B cell (primary cell): ENCODE data around the gene SMKR1. TPM values are rescaled to one million over a fixed set of nuclear protein-coding genes. Genes with fewer than 3 reads are reported as not detected.

Experiments used
- ATAC-seq: fragments of 200-7000 bp; cut with Tn5 transposase; one replicate; pipeline ENCODE4 v1.10.0; 2021; ENCODE audit warnings: low read depth, mild to moderate bottlenecking, moderate number of reproducible peaks, moderate library complexity
- CTCF ChIA-PET: fragments of 350-600 bp; sonication (Branson Sonifier 250); formaldehyde crosslinking; loops from one replicate; lab custom pipeline; 2021; ENCODE audit warnings: antibody characterized with exemption, inconsistent platforms; lab: Charles Lee
- POLR2A ChIA-PET: fragments of 350-600 bp; sonication (Branson Sonifier 250); formaldehyde crosslinking; loops from one replicate; lab custom pipeline; 2021; ENCODE audit warnings: antibody characterized with exemption; lab: Charles Lee
- DNase-seq: peaks from one replicate; pipeline ENCODE4 v3.0.0; 2013
- H2AFZ ChIP-seq: 2 replicates; pipeline ENCODE4 v1.6.1; 2012; ENCODE audit warnings: mild to moderate bottlenecking, low read depth, low read length; ENCODE audit not compliant: insufficient read depth, poor library complexity, severe bottlenecking
- H3K27ac ChIP-seq, 2 donors: 1 replicate in 1 of 2; 2 replicates in 1 of 2; pipeline ENCODE4 v1.5.1; 2012 to 2013; ENCODE audit warnings: low read length in 2 of 2, mild to moderate bottlenecking in 2 of 2, moderate library complexity in 1 of 2
- H3K27me3 ChIP-seq, 4 experiments: fragments of 200-600 bp in 1 of 4; sonication (generic) in 1 of 4; replicated peaks in 1 of 4; 1 replicate in 2 of 4; 2 replicates in 2 of 4; pipeline versions ENCODE4 v1.6.1 to v1.7.0; 2013 to 2016; ENCODE audit warnings: low read length in 3 of 4, mild to moderate bottlenecking in 2 of 4, mixed read lengths in 1 of 4, moderate library complexity in 1 of 4; ENCODE audit not compliant: insufficient read depth in 4 of 4, control insufficient read depth in 3 of 4; ENCODE audit errors: control extremely low read depth in 1 of 4
- H3K36me3 ChIP-seq, 2 experiments: replicated peaks in 1 of 2; 1 replicate in 1 of 2; 2 replicates in 1 of 2; pipeline versions ENCODE4 v1.6.1 to v1.7.1; 2013; ENCODE audit warnings: low read length in 1 of 2; ENCODE audit not compliant: insufficient read depth in 2 of 2, control insufficient read depth in 1 of 2; ENCODE audit errors: control extremely low read depth in 1 of 2, extremely low read depth in 1 of 2
- H3K4me1 ChIP-seq, 2 donors: fragments of 200-600 bp in 1 of 2; sonication (generic) in 1 of 2; 1 replicate in 1 of 2; 2 replicates in 1 of 2; pipeline versions ENCODE4 v1.5.1 to v1.6.1; 2013 to 2017; ENCODE audit warnings: low read length in 2 of 2; ENCODE audit not compliant: control insufficient read depth in 2 of 2, insufficient read depth in 2 of 2
- H3K4me2 ChIP-seq: replicated peaks from 2 replicates; pipeline ENCODE3; 2012; ENCODE audit warnings: mild to moderate bottlenecking, low read depth, low read length; ENCODE audit not compliant: poor library complexity, severe bottlenecking
- H3K4me3 ChIP-seq, 5 experiments: fragments of 200-600 bp in 1 of 5; sonication (generic) in 1 of 5; 1 replicate in 3 of 5; 2 replicates in 2 of 5; pipeline versions ENCODE4 v1.5.1 to v1.7.0; 2011 to 2016; ENCODE audit warnings: low read length in 4 of 5, mild to moderate bottlenecking in 4 of 5, low read depth in 2 of 5, control low read depth in 1 of 5, moderate library complexity in 1 of 5; ENCODE audit not compliant: insufficient read depth in 1 of 5; ENCODE audit errors: control extremely low read depth in 1 of 5, extremely low read depth in 1 of 5
- H3K79me2 ChIP-seq: fragments of 200-600 bp; sonication (generic); one replicate; pipeline ENCODE4 v1.6.0; 2016; ENCODE audit warnings: low read length; ENCODE audit not compliant: control insufficient read depth, insufficient read depth
- H3K9ac ChIP-seq: fragments of 200-600 bp; sonication (generic); 2 replicates; pipeline ENCODE4 v1.6.1; 2017; ENCODE audit warnings: mild to moderate bottlenecking, low read length, moderate library complexity
- H3K9me3 ChIP-seq, 3 donors: one replicate each; pipeline versions ENCODE4 v1.6.1 to v1.7.1; 2013; ENCODE audit warnings: low read length in 2 of 3; ENCODE audit not compliant: control insufficient read depth in 2 of 3, insufficient read depth in 1 of 3; ENCODE audit errors: control extremely low read depth in 1 of 3
- H4K20me1 ChIP-seq: 2 replicates; pipeline ENCODE4 v1.6.0; 2012; ENCODE audit warnings: mild to moderate bottlenecking, low read length; ENCODE audit not compliant: insufficient read depth, control insufficient read depth, poor library complexity, severe bottlenecking
- H3K27ac Mint-ChIP-seq: one replicate; pipeline ENCODE4 v1.8.0; 2021; ENCODE audit warnings: mixed read lengths
- H3K27me3 Mint-ChIP-seq: one replicate; pipeline ENCODE4 v1.8.0; 2021; ENCODE audit warnings: mixed read lengths
- H3K4me1 Mint-ChIP-seq: one replicate; pipeline ENCODE4 v1.8.0; 2021; ENCODE audit warnings: mixed read lengths
- H3K4me3 Mint-ChIP-seq: one replicate; pipeline ENCODE4 v1.8.0; 2021; ENCODE audit warnings: mixed read lengths
- H3K9me3 Mint-ChIP-seq: one replicate; pipeline ENCODE4 v1.8.0; 2022; ENCODE audit warnings: mixed read lengths; ENCODE audit not compliant: insufficient read depth
- EZH2 ChIP-seq: IDR thresholded peaks from 2 replicates; pipeline ENCODE4 v1.6.1; 2012; ENCODE audit warnings: borderline replicate concordance, low read depth, mild to moderate bottlenecking, moderate library complexity, low read length; ENCODE audit not compliant: insufficient read depth, poor library complexity, severe bottlenecking
- WGBS: methylation state at CpG from one replicate; pipeline ENCODE4 v1.1.5; 2013; ENCODE audit warnings: missing lambda C conversion rate; ENCODE audit not compliant: insufficient coverage; 5-methylcytosine and 5-hydroxymethylcytosine counted together
- intact Hi-C: fragments of 100-400 bp; cut with micrococcal nuclease; formaldehyde crosslinking; loops from one replicate; pipeline ENCODE4 v1.10.0; 2022
- polyA plus RNA-seq: library from polyadenylated mRNA; depleted of rRNA; stranded (reverse); fragments of >200 nt; gene quantifications from 2 replicates; pipeline ENCODE4 v1.2.3, GENCODE V29; 2012
- total RNA-seq, 2 donors: library from RNA; stranded (reverse); fragments of 120-200 nt in 1 of 2; gene quantifications; 1 replicate in 1 of 2; 2 replicates in 1 of 2; pipeline versions ENCODE4 v1.2.3 to v1.2.4, GENCODE V29; 2013 to 2022
- TF ChIP-seq, protein P1 (sequence below): fragments of 200-600 bp; IDR thresholded peaks from one replicate; pipeline ENCODE4 v1.8.0; 2022; ENCODE audit warnings: antibody characterized with exemption, mild to moderate bottlenecking

SMKR1 gene
- total and polyA plus RNA-seq, 2 donors (not counting 1 experiment from before 2014, with no cell fraction given): 0.58 to 2.9 TPM

DNA sequence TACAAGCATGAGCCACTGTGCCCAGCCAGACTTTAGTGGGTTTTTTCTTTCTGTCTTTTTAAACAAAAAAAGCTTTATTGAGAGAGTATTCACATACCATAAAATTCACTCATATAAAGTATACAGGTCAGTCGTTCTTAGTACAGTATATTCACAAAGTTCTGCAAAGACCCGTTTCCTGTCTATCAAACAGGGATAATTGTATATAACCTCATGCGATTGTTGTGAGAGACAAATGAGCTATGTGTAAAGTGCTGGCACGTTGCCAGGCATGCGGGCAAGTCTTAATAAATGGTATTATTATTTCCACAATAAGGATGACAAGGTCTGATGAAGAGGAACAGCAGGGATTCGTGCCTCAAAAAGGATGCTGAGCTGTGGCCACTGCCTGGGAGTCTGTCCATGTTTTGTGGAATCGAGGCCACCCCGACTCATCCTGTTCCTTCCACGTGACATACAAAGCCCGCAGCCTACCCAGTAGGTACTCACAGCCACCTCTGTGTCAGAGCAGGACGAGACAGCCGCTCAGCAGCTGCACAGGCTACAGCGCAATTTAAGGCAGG is 51.6 kb downstream of the SMKR1 start:
- ATAC-seq (no peak), DNase-seq (peak; percentile 13)
- Mint-ChIP-seq H3K9me3 (no peaks in the 10 kb centered on the region), H3K4me1 (peaks cover 6% of the 10 kb centered on the region), H3K27ac (no peak overlapping the region), H3K27me3 (peaks cover 9% of the 10 kb centered on the region), H3K4me3 (no peak overlapping the region)
- Histone ChIP-seq H3K36me3 (no peaks in the 10 kb centered on the region), H3K9ac (no peak overlapping the region), H3K79me2 (no peaks in the 10 kb centered on the region), H4K20me1 (no peaks in the 10 kb centered on the region), H3K4me1 (no peaks in the 10 kb centered on the region), H3K27me3 (no peaks in the 10 kb centered on the region), H2AFZ (peak overlapping the region; percentile 54), H3K27ac (no peak overlapping the region), H3K4me2 (peak overlapping the region; percentile 20), H3K9me3 (no peaks in the 10 kb centered on the region), H3K4me3 (no peak overlapping the region)
- ChIA-PET POLR2A (no interaction called here), CTCF (no interaction called here)
- intact Hi-C loops: no loop called here
- 18% methylated on average over 5 of the region's 13 CpGs for WGBS
- TF ChIP-seq, protein P1, sequence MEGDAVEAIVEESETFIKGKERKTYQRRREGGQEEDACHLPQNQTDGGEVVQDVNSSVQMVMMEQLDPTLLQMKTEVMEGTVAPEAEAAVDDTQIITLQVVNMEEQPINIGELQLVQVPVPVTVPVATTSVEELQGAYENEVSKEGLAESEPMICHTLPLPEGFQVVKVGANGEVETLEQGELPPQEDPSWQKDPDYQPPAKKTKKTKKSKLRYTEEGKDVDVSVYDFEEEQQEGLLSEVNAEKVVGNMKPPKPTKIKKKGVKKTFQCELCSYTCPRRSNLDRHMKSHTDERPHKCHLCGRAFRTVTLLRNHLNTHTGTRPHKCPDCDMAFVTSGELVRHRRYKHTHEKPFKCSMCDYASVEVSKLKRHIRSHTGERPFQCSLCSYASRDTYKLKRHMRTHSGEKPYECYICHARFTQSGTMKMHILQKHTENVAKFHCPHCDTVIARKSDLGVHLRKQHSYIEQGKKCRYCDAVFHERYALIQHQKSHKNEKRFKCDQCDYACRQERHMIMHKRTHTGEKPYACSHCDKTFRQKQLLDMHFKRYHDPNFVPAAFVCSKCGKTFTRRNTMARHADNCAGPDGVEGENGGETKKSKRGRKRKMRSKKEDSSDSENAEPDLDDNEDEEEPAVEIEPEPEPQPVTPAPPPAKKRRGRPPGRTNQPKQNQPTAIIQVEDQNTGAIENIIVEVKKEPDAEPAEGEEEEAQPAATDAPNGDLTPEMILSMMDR: no peak
- TF ChIP-seq EZH2: no peak

DNA sequence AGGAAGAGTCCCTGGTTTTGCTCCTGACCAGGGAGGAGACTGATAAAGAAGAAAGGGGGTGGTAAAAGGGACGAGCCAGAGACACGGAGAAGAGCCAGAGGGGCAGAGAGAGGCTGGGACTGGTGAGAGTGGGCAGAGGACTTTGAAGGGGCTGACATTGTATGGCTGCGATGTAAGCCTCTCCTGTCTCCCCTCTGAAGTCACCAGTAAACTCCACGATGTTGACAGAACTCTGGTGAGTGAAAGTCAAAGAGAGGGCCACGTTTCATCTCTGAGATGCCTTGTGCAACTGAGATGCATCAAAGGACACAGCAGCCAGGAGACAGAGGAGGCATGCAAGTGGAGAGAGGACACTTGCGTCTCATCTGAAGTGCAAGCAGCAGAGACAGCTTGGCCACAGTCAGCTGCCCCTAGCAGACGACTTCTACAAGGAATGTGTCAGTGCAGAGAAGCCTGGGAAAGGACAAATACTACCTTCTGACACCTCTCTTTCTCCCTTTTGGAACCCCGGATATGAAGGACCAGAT is 54.3 kb downstream of the SMKR1 start:
- no peak overlapping the region for H3K27ac ChIP-seq
- WGBS: 88% methylated on average over 5 of the region's 8 CpGs
- Mint-ChIP-seq H3K4me3 (no peak overlapping the region), H3K27me3 (peaks cover 18% of the 10 kb centered on the region), H3K4me1 (peaks cover 6% of the 10 kb centered on the region), H3K9me3 (no peaks in the 10 kb centered on the region), H3K27ac (no peak overlapping the region)
- H3K4me1 ChIP-seq: no peaks in the 10 kb centered on the region
- H3K79me2 ChIP-seq: no peaks in the 10 kb centered on the region
- POLR2A ChIA-PET: no interaction called here
- intact Hi-C loops: no loop called here
- no peak overlapping the region for H2AFZ ChIP-seq
- CTCF ChIA-PET: no interaction called here
- H3K4me2 ChIP-seq: no peak overlapping the region
- H3K4me3 ChIP-seq: no peak overlapping the region
- TF ChIP-seq, protein P1: no peak
- no peak for TF ChIP-seq EZH2
- no peaks in the 10 kb centered on the region for H3K36me3 ChIP-seq
- H3K27me3 ChIP-seq: no peaks in the 10 kb centered on the region
- no peak overlapping the region for H3K9ac ChIP-seq
- H3K9me3 ChIP-seq: no peaks in the 10 kb centered on the region
- DNase-seq (no peak), ATAC-seq (no peak)
- no peaks in the 10 kb centered on the region for H4K20me1 ChIP-seq
